PC-3 (cell line): Measurements from ENCODE around the gene CDH13.

Experiments
- CTCF ChIP-seq: fragments of 300-600 bp; sonication (generic); conservative IDR thresholded peaks from 2 replicates; pipeline ENCODE4 v1.5.1; 2017; ENCODE audit warnings: antibody characterized with exemption, low read depth, mild to moderate bottlenecking, low read length
- EZH2 ChIP-seq: fragments of 300-600 bp; sonication (generic); IDR thresholded peaks from one replicate; pipeline ENCODE4 v1.6.1; 2017; ENCODE audit warnings: antibody characterized with exemption, mild to moderate bottlenecking, low read length; ENCODE audit not compliant: unreplicated experiment
- EZH2phosphoT487 ChIP-seq: fragments of 300-600 bp; sonication (generic); IDR thresholded peaks from 2 replicates; pipeline ENCODE4 v1.6.1; 2018; ENCODE audit warnings: mild to moderate bottlenecking, antibody characterized with exemption, low read length, borderline replicate concordance

GRCh38 chr16:82954224-82954929 lies 327.6 kb downstream of the CDH13 start:
- TF ChIP-seq CTCF (no peak), EZH2 (no peak), EZH2phosphoT487 (no peak)
